Mucosa of descending colon (tissue), 3 donors: Measurements from ENCODE around the gene MAGI1. TPM values are rescaled to one million over a fixed set of nuclear protein-coding genes. Genes with fewer than 3 reads are reported as not detected.

Source experiments
- ATAC-seq: fragments of 200-7000 bp; cut with Tn5 transposase; one replicate; pipeline ENCODE4 v1.9.1; 2020; ENCODE audit warnings: mild to moderate bottlenecking, moderate library complexity
- DNase-seq, 3 donors: peaks; one replicate each; pipeline ENCODE4 v3.0.0-alpha.2; 2020
- H3K36me3 ChIP-seq: fragments of 200-600 bp; one replicate; pipeline ENCODE4 v1.8.0; 2021; ENCODE audit warnings: low read depth, mild to moderate bottlenecking
- H3K4me1 ChIP-seq: fragments of 200-600 bp; one replicate; pipeline ENCODE4 v1.8.0; 2021; ENCODE audit warnings: low read depth, mild to moderate bottlenecking
- H3K4me3 ChIP-seq: fragments of 200-600 bp; one replicate; pipeline ENCODE4 v1.8.0; 2021; ENCODE audit warnings: mild to moderate bottlenecking
- H3K9me3 ChIP-seq: fragments of 200-600 bp; one replicate; pipeline ENCODE4 v1.8.0; 2021; ENCODE audit warnings: mild to moderate bottlenecking
- intact Hi-C, 2 donors: fragments of 100-400 bp; cut with DNase I in 1 of 2; cut with micrococcal nuclease in 1 of 2; formaldehyde crosslinking; loops; one replicate each; pipeline versions ENCODE4 v1.11.0 to v1.11.1; 2022; cut with DNase I, micrococcal nuclease
- total RNA-seq, 3 donors: library from RNA; stranded (reverse); fragmentation: NEBNext Ultra II Directional in 2 of 3; extraction: Animal tissue kit (Norgen Biotek cat#: 25700) in 2 of 3; gene quantifications; one replicate each; pipeline versions ENCODE4 v1.2.1 to v1.2.4, GENCODE V29; 2021 to 2023
- TF ChIP-seq, protein P1 (sequence below): fragments of 200-600 bp; IDR thresholded peaks from one replicate; pipeline ENCODE4 v1.8.0; 2022; ENCODE audit warnings: antibody characterized with exemption, mild to moderate bottlenecking
- donor health status: DM: no; HTN: no; CAD: no; lungs with moderate emphysema.
- donor health status: DM: no; HTN: no; CAD: no.
- donor health status: DM: no; HTN: yes; CAD: no.

The MAGI1 gene
- total RNA-seq, 3 donors from 2014 or later: 41.9 to 59.6 (median 45.6) TPM

DNA sequence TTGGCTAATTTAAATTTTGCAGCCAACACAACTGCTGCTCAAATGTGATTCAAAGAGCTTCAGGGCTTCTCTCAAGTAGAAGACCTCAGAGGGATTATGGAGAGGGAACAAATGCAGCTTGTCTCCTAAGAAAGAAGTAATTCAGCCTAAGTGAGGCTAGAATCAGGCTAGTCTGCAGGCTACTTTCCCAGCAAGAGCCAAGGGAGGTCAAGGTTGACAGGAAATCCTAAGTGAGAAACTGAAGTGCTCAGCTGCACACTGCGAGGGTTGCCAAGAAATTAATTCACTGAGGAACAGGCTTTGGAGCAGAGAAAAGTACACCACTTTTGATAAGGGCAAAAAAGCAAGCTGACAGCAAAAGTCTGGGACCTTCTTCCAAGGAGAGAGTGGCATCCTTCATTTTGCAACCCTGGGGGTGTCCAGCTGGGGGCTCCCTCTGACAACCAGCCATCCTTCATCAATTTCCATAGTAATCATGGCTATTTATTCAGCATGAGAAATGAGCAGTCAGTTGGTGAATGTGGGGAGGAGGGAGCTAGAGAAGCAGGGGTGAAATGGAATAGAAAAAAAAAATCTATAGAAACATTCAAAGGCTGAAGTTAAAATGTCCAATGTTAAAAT lies 704.6 kb downstream of the MAGI1 start:
- H3K4me1 ChIP-seq: no peaks in the 10 kb centered on the region
- no peaks in the 10 kb centered on the region for H3K36me3 ChIP-seq
- ATAC-seq (no peak), DNase-seq (peak in 1 of 3 donors; percentile 27)
- H3K4me3 ChIP-seq: no peak overlapping the region
- TF ChIP-seq, protein P1, sequence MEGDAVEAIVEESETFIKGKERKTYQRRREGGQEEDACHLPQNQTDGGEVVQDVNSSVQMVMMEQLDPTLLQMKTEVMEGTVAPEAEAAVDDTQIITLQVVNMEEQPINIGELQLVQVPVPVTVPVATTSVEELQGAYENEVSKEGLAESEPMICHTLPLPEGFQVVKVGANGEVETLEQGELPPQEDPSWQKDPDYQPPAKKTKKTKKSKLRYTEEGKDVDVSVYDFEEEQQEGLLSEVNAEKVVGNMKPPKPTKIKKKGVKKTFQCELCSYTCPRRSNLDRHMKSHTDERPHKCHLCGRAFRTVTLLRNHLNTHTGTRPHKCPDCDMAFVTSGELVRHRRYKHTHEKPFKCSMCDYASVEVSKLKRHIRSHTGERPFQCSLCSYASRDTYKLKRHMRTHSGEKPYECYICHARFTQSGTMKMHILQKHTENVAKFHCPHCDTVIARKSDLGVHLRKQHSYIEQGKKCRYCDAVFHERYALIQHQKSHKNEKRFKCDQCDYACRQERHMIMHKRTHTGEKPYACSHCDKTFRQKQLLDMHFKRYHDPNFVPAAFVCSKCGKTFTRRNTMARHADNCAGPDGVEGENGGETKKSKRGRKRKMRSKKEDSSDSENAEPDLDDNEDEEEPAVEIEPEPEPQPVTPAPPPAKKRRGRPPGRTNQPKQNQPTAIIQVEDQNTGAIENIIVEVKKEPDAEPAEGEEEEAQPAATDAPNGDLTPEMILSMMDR: no peak
- H3K9me3 ChIP-seq: no peaks in the 10 kb centered on the region
- intact Hi-C loops: no loop called here

DNA sequence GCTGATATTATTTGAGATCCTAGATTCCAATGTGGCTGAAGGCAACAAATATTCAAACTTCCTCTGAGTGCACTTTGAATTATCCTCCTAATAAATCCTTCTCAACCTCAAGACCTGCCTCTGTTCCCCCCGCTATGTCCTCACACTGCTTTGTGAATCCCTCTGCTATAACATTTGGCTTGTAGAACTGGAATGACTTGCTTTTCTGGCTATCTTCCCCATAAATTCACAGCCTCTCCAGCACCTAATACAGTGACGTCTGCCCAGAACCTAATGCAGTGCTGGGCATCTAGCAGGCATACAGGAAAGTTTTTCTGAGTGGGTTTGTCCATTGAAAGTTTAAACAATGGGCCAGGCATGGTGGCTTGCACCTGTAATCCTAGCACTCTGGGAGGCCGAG lies 707.0 kb downstream of the MAGI1 start:
- intact Hi-C loops: no loop called here

DNA sequence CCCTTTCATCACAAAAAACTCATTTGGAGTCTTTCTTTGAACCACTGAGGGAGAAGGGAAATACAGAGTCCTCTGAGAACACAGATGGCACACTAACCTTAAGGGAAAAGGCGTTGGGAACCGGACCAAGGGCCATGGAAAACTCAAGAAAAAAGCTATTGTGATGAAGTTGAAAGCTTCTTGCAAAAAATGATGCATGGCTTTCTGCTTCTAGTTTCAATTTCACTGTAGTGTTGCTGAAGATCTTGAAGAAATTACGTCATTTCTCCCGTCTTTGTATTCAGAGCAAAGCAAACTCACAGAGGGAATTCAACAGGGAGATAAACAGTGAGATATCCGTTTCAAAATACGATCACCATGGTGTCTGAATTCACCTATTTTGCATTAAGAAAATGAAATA lies 708.6 kb downstream of the MAGI1 start:
- no peak overlapping the region for H3K4me3 ChIP-seq
- TF ChIP-seq, protein P1: no peak
- no peaks in the 10 kb centered on the region for H3K9me3 ChIP-seq
- intact Hi-C loops: no loop called here
- DNase-seq: no peak
- no peak for ATAC-seq
- no peaks in the 10 kb centered on the region for H3K4me1 ChIP-seq
- H3K36me3 ChIP-seq: no peaks in the 10 kb centered on the region

More for the DNA sequence above, 707.0 kb downstream of the MAGI1 start:
- no peak overlapping the region for H3K4me3 ChIP-seq
- DNase-seq (no peak), ATAC-seq (no peak)
- TF ChIP-seq, protein P1: no peak
- no peaks in the 10 kb centered on the region for H3K4me1 ChIP-seq
- no peaks in the 10 kb centered on the region for H3K36me3 ChIP-seq
- no peaks in the 10 kb centered on the region for H3K9me3 ChIP-seq

DNA sequence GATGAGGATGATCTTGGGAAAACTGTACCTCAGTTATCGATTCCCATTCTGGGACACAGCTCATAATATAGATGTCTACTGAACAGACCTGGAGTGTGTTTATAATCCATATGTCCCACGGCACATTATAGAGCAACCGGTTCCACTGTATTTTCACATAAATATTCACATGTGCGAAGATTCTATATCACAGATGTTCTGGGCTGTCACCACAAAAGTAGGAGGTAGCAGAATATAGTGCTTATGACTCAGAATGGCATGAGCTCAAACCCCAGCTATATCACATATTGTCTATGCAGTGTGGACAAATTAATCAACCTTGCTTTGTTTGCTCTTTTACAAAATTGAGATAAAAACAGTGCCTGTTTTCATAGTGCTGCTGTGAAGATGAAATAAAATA lies 710.6 kb downstream of the MAGI1 start:
- no peaks in the 10 kb centered on the region for H3K36me3 ChIP-seq
- TF ChIP-seq, protein P1: no peak
- no peaks in the 10 kb centered on the region for H3K4me1 ChIP-seq
- no peak overlapping the region for H3K4me3 ChIP-seq
- no peak for DNase-seq
- intact Hi-C loops: no loop called here
- no peaks in the 10 kb centered on the region for H3K9me3 ChIP-seq
- ATAC-seq: no peak

DNA sequence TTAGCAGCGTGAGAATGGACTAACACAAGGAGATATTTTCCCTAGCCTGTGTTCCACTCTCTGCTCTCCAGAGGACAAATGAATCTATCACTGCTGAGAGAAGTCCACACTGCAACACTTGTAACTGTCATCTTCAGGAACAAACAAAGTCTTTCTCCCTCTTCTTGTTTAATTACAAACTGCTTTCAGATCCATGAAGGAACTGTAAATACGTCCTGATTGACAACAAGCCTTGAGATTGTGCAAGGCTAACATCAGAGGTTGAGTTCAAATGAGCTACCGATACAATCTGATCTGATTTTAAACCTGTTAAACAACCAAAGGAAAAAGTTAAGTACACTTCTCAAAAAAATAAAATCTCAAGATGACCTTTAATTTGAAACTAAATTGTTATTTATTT lies 712.1 kb downstream of the MAGI1 start:
- no peak for ATAC-seq
- intact Hi-C loops: no loop called here
- no peaks in the 10 kb centered on the region for H3K4me1 ChIP-seq

More for the DNA sequence above, 712.1 kb downstream of the MAGI1 start:
- no peak overlapping the region for H3K4me3 ChIP-seq
- H3K36me3 ChIP-seq: no peaks in the 10 kb centered on the region
- no peaks in the 10 kb centered on the region for H3K9me3 ChIP-seq
- DNase-seq: no peak
- TF ChIP-seq, protein P1: no peak
